ENCODE data around the gene DDIAS. TPM values are rescaled to one million over a fixed set of nuclear protein-coding genes. Genes with fewer than 3 reads are reported as not detected.

DDIAS gene
- total RNA-seq, 1 experiment from 2014 or later = 17.1 TPM

GRCh38 chr11:82859750-82860149 is 41.8 kb upstream of the DDIAS start:
- no peaks in the 10 kb centered on the region for H3K79me2 ChIP-seq (ENCODE audit: insufficient read depth, low read length)
- H3K4me1 ChIP-seq (ENCODE audit: control insufficient read depth in 1 of 2, insufficient read depth in 2 of 2, low read length in 2 of 2) = peaks cover 11 to 19% of the 10 kb centered on the region in 2 experiments
- TF ChIP-seq CBX3 (IDR thresholded peaks at IDR 0.05; ENCODE audit: low read depth) = no peak
- TF ChIP-seq MAX (IDR thresholded peaks at IDR 0.05) = no peak
- TF ChIP-seq EZH2phosphoT487 (IDR thresholded peaks at IDR 0.05; ENCODE audit: borderline replicate concordance) = no peak
- TF ChIP-seq ATF3 (IDR thresholded peaks at IDR 0.05) = no peak
- no peak for TF ChIP-seq CTCF (IDR thresholded peaks at IDR 0.05 in 2 of 3, conservative IDR thresholded peaks at IDR 0.05 in 1 of 3; ENCODE audit: borderline replicate concordance in 1 of 3, insufficient read depth in 1 of 3, low read depth in 2 of 3, low read length in 2 of 3)
- no peak for TF ChIP-seq CEBPB (IDR thresholded peaks at IDR 0.05; ENCODE audit: low read depth)
- TF ChIP-seq TCF7L2 (IDR thresholded peaks at IDR 0.05; ENCODE audit: borderline replicate concordance, extremely low read depth, insufficient read depth, insufficient read length) = no peak
- no peak for TF ChIP-seq JUND (IDR thresholded peaks at IDR 0.05)
- no peak for TF ChIP-seq SP1 (IDR thresholded peaks at IDR 0.05; ENCODE audit: low read depth)
- no peak for TF ChIP-seq SRF (IDR thresholded peaks at IDR 0.05; ENCODE audit: low read depth)
- TF ChIP-seq ELF1 (IDR thresholded peaks at IDR 0.05; ENCODE audit: borderline replicate concordance, low read depth) = no peak
- TF ChIP-seq SIN3A (IDR thresholded peaks at IDR 0.05; ENCODE audit: low read depth) = no peak
- TF ChIP-seq EZH2 (IDR thresholded peaks at IDR 0.05) = no peak
- no peak for TF ChIP-seq EGR1 (IDR thresholded peaks at IDR 0.05; ENCODE audit: low read depth)
- no peak for TF ChIP-seq FOSL1 (IDR thresholded peaks at IDR 0.05; ENCODE audit: low read depth)
- no peaks in the 10 kb centered on the region for H3K36me3 ChIP-seq (ENCODE audit: control insufficient read depth in 1 of 2, insufficient read depth in 2 of 2, low read length in 2 of 2)
- no peaks in the 10 kb centered on the region for H4K20me1 ChIP-seq (ENCODE audit: insufficient read depth)
- ChIA-PET POLR2A (no interaction called here), CTCF (interaction anchor here (1.0 to 1.5 kb wide), 5 partner anchors 8 to 960 kb away, joined by 3 to 5 read pairs (median 3); partner anchors contain the start of gene PRCP), RAD21 (ENCODE audit: low non-redundant PET in 1 of 2, low total read pairs in 2 of 2, uncharacterized antibody in 2 of 2, unreplicated experiment in 2 of 2) (no interaction called here)
- intact Hi-C loops (cut with micrococcal nuclease) = no loop called here
- H3K9ac ChIP-seq (ENCODE audit: low read length) = no peak overlapping the region
- no peak overlapping the region for H3K4me2 ChIP-seq (ENCODE audit: low read length)
- H3K27me3 ChIP-seq (ENCODE audit: insufficient read depth, low read length) = no peaks in the 10 kb centered on the region
- no peak overlapping the region for H3K4me3 ChIP-seq (replicated peaks in 1 of 2; ENCODE audit: low read depth in 1 of 2, low read length in 2 of 2)
- ATAC-seq (no peak), DNase-seq (ENCODE audit: low read depth, low spot score) (no peak)
- no peaks in the 10 kb centered on the region for H3K9me2 ChIP-seq (ENCODE audit: insufficient read depth)
- no peaks in the 10 kb centered on the region for H3K9me3 ChIP-seq (ENCODE audit: control insufficient read depth in 1 of 2, insufficient read depth in 1 of 2, low read depth in 1 of 2, low read length in 2 of 2)
- no TSS peak for BruUV-seq (replicated peaks)
- no peak overlapping the region for H2AFZ ChIP-seq (ENCODE audit: low read depth, low read length, poor library complexity, severe bottlenecking)
- no peak overlapping the region for H3K27ac ChIP-seq (ENCODE audit: low read depth, low read length)

Data from HCT116 (cell line).